Renal cortex interstitium (tissue), 15 donors: ENCODE data around the gene FNIP2. TPM values are rescaled to one million over a fixed set of nuclear protein-coding genes. Genes with fewer than 3 reads are reported as not detected.
"Not testable (repeated sequence)": the region's sequence is repeated elsewhere in the genome, so short reads cannot be mapped to it uniquely, and the experiment has no call there.

Experiments
- DNase-seq, 11 donors: peaks; one replicate each; pipeline ENCODE4 v3.0.0-alpha.2; 2013; ENCODE audit warnings: low read depth in 9 of 11, low spot score in 4 of 11; ENCODE audit errors: extremely low read depth in 1 of 11
- long read RNA-seq, 16 experiments: transcript quantifications; one replicate each; lab custom pipeline, GENCODE V29; 2026
- polyA plus RNA-seq, 3 donors: library from polyadenylated mRNA; unstranded; fragments of 120-200 nt; gene quantifications; one replicate each; pipeline ENCODE4 v1.2.1, GENCODE V29; 2013; ENCODE audit not compliant: insufficient read length in 3 of 3

FNIP2 gene
- 10 to 100 TPM; 43.2 to 52.6 (median 48.0) TPM for polyA plus RNA-seq
- long read RNA-seq, donor 1, partial matches to known transcripts: 8 of 8 reads
- long read RNA-seq, donor 1, other reads (novel, unspliced or antisense): 0 of 8 reads
- long read RNA-seq, donor 2, full-length matches to known transcripts: 1 of 1 reads
- long read RNA-seq, donor 2, partial matches to known transcripts: 0 of 1 reads
- long read RNA-seq, donor 2, other reads (novel, unspliced or antisense): 0 of 1 reads
- long read RNA-seq, donor 3, partial matches to known transcripts: 7 of 8 reads
- long read RNA-seq, donor 3, other reads (novel, unspliced or antisense): 0 of 8 reads
- long read RNA-seq, donor 4: 0 reads
- long read RNA-seq, donor 5: 0 reads
- long read RNA-seq, donor 6, partial matches to known transcripts: 22 of 23 reads
- long read RNA-seq, donor 6, other reads (novel, unspliced or antisense): 0 of 23 reads
- long read RNA-seq, donor 7: 0 reads
- long read RNA-seq, donor 8: 0 reads
- long read RNA-seq, donor 9, partial matches to known transcripts: 14 of 14 reads
- long read RNA-seq, donor 9, other reads (novel, unspliced or antisense): 0 of 14 reads
- long read RNA-seq, donor 10, partial matches to known transcripts: 14 of 14 reads
- long read RNA-seq, donor 10, other reads (novel, unspliced or antisense): 0 of 14 reads
- long read RNA-seq, donor 11: 0 reads
- long read RNA-seq, donor 12: 0 reads
- long read RNA-seq, donor 13: 0 reads
- long read RNA-seq, donor 14, partial matches to known transcripts: 0 of 1 reads
- long read RNA-seq, donor 14, other reads (novel, unspliced or antisense): 0 of 1 reads
- long read RNA-seq, donor 15: 0 reads
- long read RNA-seq, donor 16, full-length matches to known transcripts: 1 of 25 reads
- long read RNA-seq, donor 16, partial matches to known transcripts: 19 of 25 reads
- long read RNA-seq, donor 16, other reads (novel, unspliced or antisense): 5 of 25 reads

DNA sequence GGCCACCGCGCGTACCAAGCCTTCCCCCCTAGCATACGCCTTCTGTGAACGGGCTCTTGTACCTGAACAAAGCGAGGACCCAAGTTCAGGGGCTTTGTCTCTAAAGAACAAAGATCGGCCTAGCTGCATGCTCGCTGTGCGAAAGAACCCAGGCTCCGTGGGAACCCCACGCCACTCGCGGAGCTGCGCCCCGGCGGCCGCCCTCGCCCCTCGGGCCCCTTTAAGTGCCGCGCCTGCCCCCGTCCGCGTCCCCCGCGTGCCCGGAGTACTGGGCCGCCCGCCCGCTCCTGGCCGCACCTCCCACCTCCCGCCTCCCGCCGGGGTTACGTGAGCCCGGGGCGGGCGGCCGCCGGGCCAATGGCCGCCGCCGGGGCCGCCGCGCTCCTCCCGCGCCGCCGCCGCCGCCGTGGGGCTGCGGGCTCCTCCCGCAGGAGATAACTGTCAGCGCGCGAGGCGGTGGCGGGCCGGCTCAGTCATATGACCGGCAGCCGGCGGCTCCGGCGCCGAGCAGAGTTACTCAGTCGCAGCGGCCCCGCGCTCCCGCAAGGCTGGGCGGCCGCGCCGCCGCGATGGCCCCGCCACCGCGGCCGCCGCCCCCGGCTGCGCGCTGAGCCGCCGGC is at the start of gene FNIP2:
FNIP2 (plus strand) TSS at position 472 of the 620 bp plus-strand sequence. CDS start 187 bp downstream, outside the sequence.
- peak in 9 of 11 donors; percentile 48 to 78 (median 71) for DNase-seq

DNA sequence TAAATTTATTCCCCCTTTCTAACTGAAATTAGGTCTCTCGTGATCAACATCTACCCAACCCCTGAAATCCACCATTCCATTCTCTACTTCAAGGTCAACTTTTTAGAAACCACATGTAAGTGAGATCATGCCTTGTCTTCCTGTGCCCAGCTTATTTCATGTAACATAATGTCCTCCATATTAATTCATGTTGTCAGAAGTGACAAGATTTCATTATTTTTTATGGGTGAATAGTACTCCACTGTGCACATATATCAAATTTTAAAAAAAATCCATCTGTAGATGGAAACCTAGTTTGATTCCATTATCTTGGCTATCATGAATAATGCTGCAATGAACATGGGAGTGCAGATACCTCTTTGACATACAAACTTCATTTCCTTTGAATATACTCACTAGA is 47.1 kb upstream of the FNIP2 start:
- DNase-seq: no peak

DNA sequence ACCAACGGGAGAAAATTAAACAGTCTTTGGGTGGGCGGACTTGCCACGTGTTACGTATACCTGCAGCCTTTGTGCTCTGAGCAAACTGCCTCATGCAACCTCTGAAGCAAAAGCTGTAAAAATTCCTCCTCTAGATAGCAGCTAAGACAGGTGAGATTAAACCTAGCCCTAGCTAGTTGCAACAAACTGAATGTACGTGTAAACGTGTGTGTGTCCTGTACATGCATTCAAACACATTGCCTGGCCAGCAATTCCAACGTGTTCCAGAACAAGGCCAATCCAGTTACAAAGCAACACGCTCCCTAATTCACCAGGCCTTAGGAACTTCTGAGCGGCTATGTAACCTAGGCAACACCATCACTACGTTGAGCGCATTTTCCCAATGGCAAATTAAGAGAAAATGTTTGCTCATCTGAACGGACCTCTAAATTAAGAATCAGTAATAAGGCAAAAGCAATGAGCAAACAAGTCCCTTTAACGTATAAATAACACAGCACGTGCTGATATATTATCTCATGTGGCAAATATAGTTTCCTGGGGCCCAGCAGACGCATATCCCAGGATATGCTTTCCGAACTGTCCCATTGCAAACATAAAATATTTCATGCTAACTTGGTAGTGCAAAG is 46.4 kb upstream of the FNIP2 start:
- DNase-seq: peak in 6 of 11 donors; percentile 17 to 32 (median 25)

DNA sequence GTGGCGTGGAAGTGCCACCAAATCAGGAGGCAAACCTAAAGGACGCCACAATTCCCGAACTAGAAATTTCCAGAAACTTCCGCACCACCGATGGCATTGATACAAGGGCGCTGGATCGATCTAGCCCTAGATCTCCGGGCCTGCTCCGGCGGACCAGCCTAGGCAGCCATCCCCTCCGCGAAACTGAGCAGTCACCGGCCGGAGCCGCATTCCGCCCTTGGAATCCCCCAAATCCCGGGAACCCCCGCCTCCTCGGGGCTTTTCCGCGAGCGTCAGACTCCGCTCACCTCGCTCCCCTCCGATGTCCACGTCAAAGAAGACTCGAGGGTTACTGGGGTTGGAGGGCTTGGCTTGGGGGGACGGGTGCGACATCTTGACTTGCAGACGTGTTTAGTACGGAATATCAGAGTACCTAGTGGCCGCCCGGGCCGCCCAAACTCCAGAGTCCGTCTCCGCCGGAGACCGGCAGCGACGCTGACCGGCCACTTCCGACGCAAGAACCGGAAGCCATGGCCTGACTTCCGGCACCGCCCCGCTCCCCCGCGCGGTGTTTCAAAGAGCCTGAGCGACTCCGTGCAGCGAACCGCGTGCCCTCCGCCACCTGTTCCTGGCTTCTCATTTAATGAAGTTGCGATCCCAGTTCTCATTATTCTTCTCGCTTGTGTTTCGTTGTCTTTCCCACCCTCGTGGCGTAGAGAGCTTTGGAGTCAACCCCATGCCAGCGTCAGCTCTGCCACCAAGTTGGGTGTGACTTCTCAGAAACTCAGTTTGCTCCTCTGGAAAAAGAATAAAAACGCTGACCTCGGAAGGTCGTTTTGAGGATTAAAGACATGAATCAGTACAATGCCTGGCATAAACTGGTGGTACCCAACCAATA is 45.7 kb upstream of the FNIP2 start, which contains the start of gene PPID:
PPID (minus strand) TSS at position 480 of the 877 bp plus-strand sequence; CDS start at position 372, 108 bp downstream.
- peak; percentile 55 to 81 (median 73) for DNase-seq

DNA sequence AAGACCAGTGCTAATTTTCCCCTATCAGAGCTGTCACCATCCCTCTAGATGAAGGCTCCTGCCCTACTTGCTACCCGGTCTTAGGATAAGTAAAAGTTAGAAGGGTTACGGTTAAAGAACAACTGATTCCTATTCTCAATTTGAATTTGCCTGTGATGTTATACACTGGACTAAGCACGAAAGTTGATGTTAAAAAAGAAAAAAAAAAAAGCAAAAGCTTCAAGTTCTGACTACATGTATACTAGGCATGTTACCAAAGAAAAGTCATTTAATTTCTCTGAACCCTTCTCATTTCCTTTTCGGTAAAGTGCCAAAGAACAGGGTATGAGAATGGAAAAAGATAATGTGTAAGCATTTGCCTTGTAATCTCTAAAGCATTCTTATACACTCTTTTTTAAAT is 44.2 kb upstream of the FNIP2 start:
- no peak for DNase-seq

DNA sequence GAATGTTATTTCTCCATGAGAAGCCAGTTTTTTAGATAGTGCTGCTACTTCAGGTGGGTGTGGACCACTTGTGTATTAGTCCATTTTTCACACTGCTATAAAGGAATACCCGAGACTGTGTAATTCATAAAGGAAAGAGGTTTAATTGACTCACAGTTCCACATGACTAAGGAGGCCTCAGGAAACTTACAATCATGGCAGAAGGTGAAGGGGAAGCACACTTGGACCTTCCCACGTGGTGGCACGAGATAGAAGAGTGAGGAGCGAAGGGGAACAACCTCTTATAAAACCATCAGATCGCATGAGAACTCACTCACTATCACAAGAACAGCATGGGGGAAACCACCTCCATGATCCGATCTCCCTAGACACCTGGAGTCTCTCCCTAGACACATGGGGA is 42.2 kb upstream of the FNIP2 start:
- no peak for DNase-seq

DNA sequence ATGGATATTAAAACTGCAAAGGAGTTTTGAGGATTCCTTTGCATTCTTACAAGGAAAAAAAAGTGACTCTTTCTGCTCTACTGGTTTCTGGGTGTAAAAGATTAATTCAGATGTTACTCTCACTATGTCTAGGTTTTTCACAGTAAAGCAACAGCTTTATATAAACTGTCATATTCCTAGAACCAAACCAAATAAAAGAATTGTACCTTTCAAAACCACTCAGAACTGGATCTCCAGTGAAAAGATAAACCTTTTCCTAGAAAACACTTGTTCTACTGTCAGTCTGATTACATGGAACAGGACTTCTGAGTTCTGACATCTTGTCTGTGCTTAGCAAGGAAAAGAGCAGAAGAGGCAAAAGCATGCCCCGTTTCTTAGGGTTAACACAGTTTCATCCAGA is 40.6 kb upstream of the FNIP2 start:
- no peak for DNase-seq

DNA sequence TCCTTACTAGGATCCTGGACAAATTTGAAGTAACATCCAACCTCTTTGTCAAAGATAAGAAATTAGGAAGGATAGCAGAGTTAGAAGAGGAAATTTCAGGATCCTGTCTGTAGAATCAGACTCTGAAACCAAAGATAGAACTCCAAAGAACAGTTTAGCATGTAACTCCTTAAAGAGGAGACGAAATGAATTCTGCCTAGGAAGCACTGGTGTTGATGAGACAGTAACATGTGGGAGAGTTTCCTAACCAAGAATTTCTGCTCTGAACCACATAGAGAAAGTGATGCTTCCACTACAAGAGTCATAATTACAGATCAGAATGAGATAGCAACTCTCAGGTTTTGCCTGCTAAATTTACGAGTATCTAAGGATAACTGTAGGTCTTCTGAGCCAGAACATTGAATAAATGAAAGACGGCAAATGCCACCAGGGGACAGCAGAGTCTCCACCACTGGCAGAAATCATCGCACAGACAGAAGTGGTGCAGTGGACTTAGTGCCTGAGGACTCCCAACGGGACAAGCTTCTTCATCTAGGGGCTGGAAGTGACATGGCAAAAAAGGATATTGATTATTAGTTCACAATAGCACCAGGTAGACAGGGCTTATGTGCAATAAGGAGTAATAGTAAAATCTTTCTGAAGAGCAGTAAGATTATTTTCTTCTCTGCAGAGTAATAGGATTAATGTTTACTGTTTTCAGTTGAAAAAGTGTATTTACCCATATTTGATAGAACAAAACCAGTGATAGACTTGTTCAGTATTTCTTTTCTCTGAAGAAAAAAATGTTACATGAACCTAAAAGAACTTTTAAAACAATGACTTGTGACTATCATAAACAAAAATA is 38.9 kb upstream of the FNIP2 start:
- peak in 9 of 11 donors; percentile 27 to 49 (median 37) for DNase-seq

DNA sequence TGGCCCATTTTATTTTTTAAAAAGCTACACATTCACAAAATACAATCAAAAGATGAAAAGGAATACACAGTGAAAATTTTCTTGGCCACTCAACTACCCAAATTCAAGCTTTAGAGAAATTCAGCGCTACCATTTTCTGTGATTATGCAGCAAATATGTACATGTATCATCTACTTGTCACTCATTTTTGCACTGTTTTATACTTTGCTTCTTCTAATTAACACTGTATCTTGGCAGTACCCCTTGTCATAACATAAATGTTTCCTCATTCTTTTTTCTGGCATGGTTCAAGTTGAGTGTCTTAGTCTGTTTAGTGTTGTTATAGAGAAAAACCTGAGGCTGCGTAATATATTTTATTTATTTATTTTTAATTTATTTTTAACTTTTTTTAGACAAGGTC is 30.0 kb upstream of the FNIP2 start:
- no peak for DNase-seq

DNA sequence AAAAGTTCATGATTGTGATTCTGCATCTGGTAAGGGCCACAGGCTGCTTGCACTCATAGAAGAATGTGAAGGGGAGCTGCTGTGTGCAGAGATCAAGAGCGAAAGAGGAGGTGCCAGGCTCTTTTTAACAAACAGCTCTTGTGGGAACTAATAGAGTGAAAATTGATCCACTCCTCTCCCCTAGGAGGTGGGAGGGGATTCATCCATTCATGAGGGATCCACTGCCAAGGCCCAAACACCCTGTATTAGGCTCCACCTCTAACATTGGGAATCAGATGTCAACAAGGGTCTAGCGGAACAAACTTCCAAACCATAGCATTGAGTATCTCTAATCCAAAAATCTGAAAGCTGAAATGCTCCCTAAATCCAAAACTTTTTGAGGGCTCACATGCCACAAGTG is 29.2 kb upstream of the FNIP2 start:
- DNase-seq: no peak

DNA sequence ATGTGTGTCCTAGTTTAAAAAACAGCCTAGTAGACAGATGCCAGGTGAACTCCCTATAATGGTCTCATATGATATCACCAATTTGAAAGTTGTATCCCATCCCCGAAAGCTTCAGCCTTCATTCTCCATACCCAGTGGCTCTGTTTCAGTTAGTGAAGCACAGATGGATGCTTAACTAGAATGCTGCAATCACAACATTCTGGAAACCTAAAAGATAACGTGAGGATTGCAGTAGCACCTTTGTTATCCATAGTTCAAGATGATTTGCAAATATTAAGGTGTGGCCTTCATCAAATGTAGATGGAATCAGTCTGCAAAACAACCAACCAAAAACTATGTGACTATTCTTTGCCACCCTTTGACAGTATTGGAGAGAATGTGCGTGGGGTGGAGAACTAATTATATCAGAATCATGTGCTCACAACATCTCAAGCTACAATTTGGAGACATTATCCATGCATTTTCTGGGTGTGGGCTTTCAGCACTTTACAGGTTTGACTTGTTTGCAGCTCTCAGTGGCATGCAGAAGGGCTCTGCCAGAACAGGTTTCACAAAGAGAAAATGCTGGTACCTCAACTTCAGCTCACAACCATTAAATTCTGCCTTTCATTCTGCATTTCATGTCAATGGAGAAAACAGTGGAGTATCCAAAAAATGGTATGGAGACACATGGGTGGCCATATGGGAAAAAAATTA is 27.4 kb upstream of the FNIP2 start:
- no peak for DNase-seq

DNA sequence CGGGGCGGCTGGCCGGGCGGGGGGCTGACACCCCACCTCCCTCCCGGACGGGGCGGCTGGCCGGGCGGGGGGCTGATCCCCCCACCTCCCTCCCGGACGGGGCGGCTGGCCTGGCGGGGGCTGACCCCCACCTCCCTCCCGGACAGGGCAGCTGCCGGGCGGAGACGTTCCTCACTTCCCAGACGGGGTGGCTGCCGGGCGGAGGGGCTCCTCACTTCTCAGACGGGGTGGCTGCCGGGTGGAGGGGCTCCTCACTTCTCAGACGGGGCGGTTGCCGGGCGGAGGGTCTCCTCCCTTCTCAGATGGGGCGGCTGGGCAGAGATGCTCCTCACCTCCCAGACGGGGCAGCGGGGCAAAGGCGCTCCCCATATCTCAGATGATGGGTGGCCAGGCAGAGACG is 22.3 kb upstream of the FNIP2 start:
- not testable (repeated sequence) for DNase-seq

DNA sequence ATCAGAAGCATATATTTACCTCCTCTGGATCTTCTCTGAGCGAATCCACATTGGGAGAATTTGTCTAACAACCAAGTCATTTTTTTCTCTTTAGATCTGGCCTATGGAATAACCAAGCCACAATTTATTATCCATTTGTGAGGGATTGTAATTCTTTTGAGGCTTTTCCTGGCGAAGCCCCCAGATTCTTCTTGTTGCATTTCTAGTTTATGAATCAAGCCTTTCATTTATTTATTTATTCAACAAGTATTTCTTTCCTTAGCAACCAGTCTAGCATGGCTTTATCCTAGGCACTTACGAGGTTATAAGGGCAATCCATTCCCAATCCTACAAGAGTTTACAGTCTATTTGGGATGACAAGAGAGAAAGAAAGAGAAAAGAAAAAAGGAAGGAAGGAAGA is 18.4 kb upstream of the FNIP2 start:
- DNase-seq: no peak

DNA sequence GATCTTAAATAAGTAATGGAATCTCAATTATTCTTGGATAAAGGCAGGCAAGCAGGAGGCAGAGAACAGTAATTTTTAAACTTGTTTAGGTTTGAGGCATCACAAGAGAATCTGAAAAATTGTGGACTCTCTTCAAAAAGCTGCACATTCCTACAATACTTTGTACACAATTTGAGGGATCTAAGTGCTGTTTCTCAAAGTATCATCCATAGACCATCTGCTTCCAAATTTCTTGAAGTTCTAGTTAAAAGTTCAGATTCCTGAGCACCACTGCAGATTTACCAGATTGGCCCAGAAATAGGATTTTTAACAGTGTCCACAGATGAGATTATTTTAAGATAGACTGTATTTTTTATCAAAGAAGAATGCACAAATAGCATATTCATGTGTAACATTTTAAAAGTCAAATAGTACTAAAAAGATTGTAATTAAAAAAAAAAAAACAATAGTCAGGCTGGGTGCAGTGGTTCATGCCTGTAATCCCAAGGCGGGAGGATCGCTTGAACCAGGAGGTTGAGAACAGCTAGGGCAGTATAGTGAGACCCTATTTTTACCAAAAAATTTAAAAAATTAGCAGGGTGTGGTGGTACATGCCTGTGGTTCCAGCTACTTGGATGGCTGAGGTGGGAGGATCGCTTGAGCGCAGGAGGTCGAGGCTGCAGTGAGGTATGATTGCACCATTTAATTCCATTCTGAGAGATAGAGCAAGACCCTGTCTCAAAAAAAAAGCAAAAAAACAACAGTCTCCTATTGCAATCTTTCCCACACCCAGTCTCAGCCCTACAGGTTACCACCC is 14.2 kb upstream of the FNIP2 start:
- no peak for DNase-seq

DNA sequence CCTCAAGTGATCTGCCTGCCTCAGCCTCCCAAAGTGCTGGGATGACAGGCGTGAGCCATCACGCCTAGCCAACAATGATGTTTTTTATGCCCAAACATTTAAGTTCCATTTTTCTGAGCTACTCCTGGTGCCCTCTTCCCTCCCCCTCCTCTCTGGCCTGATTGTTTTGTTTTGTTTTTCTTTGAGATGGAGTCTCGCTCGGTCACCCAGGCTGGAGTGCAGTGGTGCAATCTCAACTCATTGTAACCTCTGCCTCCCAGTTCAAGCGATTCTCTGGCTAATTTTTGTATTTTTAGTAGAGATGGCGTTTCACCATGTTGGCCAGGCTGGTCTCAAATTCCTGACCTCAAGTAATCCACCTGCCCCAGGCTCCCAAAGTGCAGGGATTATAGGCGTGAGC is 13.0 kb upstream of the FNIP2 start:
- DNase-seq: not testable (repeated sequence)

DNA sequence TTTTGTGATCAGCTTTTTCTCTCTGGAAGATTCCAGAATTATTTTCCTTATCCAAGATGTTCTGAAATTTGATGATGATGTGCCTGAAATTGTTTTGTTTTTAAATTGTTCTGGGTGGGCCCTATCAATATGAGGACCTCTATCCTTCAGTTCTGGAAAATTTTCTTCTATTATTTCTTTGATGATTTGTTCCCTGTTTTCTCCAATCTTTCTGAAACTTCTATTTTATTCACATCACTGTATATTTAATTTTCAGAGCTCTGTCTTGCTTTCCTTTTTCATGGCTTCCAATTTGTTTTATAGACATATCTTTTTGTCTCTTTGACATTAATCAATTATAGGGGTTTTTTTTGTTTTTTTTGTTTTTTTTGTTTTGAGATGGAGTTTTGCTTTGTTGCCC is 12.2 kb upstream of the FNIP2 start:
- no peak for DNase-seq
